Measurements from ENCODE around the gene CDHR2.
A peak's percentile ranks its signal among the peaks of the same experiment; 100 is the strongest.
"Not testable (repeated sequence)": the region's sequence is repeated elsewhere in the genome, so short reads cannot be mapped to it uniquely, and the experiment has no call there.

Gene CDHR2

GRCh38 chr5:176596689-176597416, 47.7 kb downstream of the CDHR2 start:
- peak; percentile 77 for DNase-seq
- peak; percentile 85 for ATAC-seq

- peak; percentile 16 for DNase-seq
- ATAC-seq: no peak
Measured at GRCh38 chr5:176597417-176598389, 48.6 kb downstream of the CDHR2 start.

GRCh38 chr5:176599749-176600430, 50.7 kb downstream of the CDHR2 start:
- ATAC-seq, DNase-seq: not testable (repeated sequence)

- ATAC-seq: no peak
- no peak for DNase-seq
Measured at GRCh38 chr5:176601901-176602482, 52.9 kb downstream of the CDHR2 start.

- DNase-seq: no peak
Measured at GRCh38 chr5:176603091-176603490, 53.9 kb downstream of the CDHR2 start.

GRCh38 chr5:176606032-176606431, 56.9 kb downstream of the CDHR2 start:
- ATAC-seq (no peak), DNase-seq (no peak)

More at GRCh38 chr5:176603091-176603490, 53.9 kb downstream of the CDHR2 start:
- no peak for ATAC-seq

GRCh38 chr5:176606875-176607274, 57.7 kb downstream of the CDHR2 start:
- no peak for DNase-seq

GRCh38 chr5:176608142-176608705, 59.1 kb downstream of the CDHR2 start:
- DNase-seq (no peak), ATAC-seq (no peak)

More at GRCh38 chr5:176606875-176607274, 57.7 kb downstream of the CDHR2 start:
- ATAC-seq: no peak

- ATAC-seq (peak; percentile 5), DNase-seq (peak; percentile 34)
Measured at GRCh38 chr5:176608937-176609723, 60.0 kb downstream of the CDHR2 start.

- peak; percentile 77 for DNase-seq
- peak; percentile 66 for ATAC-seq
Measured at GRCh38 chr5:176609724-176610434, 60.7 kb downstream of the CDHR2 start, which contains the start of gene GPRIN1. GPRIN1 (minus strand) TSS chr5:176610156; CDS start chr5:176599834, 10,322 bp downstream.

- DNase-seq: no peak
- ATAC-seq: no peak
Measured at GRCh38 chr5:176610435-176610773, 61.3 kb downstream of the CDHR2 start.

GRCh38 chr5:176611435-176611834, 62.3 kb downstream of the CDHR2 start:
- ATAC-seq (no peak), DNase-seq (peak; percentile 72)

- ATAC-seq: no peak
- no peak for DNase-seq
Measured at GRCh38 chr5:176612008-176612407, 62.9 kb downstream of the CDHR2 start.

- ATAC-seq (no peak), DNase-seq (no peak)
Measured at GRCh38 chr5:176612855-176613254, 63.7 kb downstream of the CDHR2 start.

GRCh38 chr5:176614805-176615478, 65.8 kb downstream of the CDHR2 start:
- DNase-seq: no peak
- ATAC-seq: no peak

GRCh38 chr5:176616511-176616910, 67.4 kb downstream of the CDHR2 start:
- no peak for ATAC-seq
- DNase-seq: no peak

- DNase-seq (no peak), ATAC-seq (no peak)
Measured at GRCh38 chr5:176618783-176619182, 69.6 kb downstream of the CDHR2 start.

GRCh38 chr5:176619203-176619568, 70.0 kb downstream of the CDHR2 start:
- peak; percentile 90 for DNase-seq

GRCh38 chr5:176619569-176620332, 70.6 kb downstream of the CDHR2 start:
- ATAC-seq (no peak), DNase-seq (no peak)

More at GRCh38 chr5:176619203-176619568, 70.0 kb downstream of the CDHR2 start:
- peak; percentile 97 for ATAC-seq
